RPMI7951 (cell line): ENCODE measurements around the gene PPP4R2. TPM values are rescaled to one million over a fixed set of nuclear protein-coding genes. Genes with fewer than 3 reads are reported as not detected.

Source experiments
- DNase-seq: peaks from one replicate; pipeline ENCODE4 v3.0.0-alpha.2; 2012; ENCODE audit warnings: low read depth
- total RNA-seq: library from RNA; depleted of rRNA; stranded (reverse); fragments of >200 nt; shearing (Covaris generic); gene quantifications from 2 replicates; pipeline ENCODE4 v1.2.3, GENCODE V29; 2014; rRNA removed

Gene PPP4R2
- total RNA-seq, 1 experiment from 2014 or later = 74.0 TPM

DNA sequence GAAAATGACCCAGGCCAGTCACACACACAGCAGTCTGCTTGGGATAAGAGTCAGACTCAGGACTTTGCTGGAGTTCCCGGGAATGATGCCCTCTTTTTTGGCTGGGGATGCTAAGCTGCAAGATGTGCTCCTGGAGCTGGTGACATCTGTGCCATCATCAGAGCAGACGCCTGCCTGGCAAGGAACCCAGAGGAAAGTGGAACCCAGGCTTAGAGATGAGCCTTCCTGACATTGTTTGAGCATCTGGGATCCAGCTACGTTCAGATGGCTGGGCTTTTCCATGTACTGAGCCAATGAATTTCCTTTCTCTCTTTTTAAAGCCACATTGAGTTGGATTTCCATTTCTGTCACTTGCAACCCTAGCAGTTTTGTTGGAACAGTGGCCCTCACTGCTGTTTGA is 118.1 kb downstream of the PPP4R2 start:
- no peak for DNase-seq

GRCh38 chr3:73115806-73116205 is 119.2 kb downstream of the PPP4R2 start:
- no peak for DNase-seq

Other genes starting within 250 kb of the PPP4R2 start
- gene SHQ1, start 148.4 kb upstream of the PPP4R2 start, total RNA-seq = 25.5 and 29.4 TPM in 2 replicates
- 64.6 and 66.1 TPM in 2 replicates for gene GXYLT2, start 108.8 kb upstream of the PPP4R2 start, total RNA-seq
- gene EBLN2, start 64.8 kb downstream of the PPP4R2 start, total RNA-seq = 2.5 and 2.7 TPM in 2 replicates